Thyroid gland (tissue), 4 donors: ENCODE measurements around the gene MEMO1.
"Not testable (repeated sequence)": the region's sequence is repeated elsewhere in the genome, so short reads cannot be mapped to it uniquely, and the experiment has no call there.

Experiments used
- POLR2A ChIP-seq, 2 donors: fragments of 450-650 bp; IDR thresholded peaks; one replicate each; pipeline ENCODE4 v1.6.1; 2017; ENCODE audit warnings: antibody characterized with exemption in 2 of 2, mild to moderate bottlenecking in 2 of 2, moderate library complexity in 1 of 2
- TF ChIP-seq, protein P1 (sequence below), 6 experiments: fragments of 200-600 bp in 3 of 6; fragments of 450-650 bp in 3 of 6; sonication (generic) in 3 of 6; IDR thresholded peaks; one replicate each; pipeline ENCODE4 v1.5.1; 2016 to 2019; ENCODE audit warnings: antibody characterized with exemption in 6 of 6, mild to moderate bottlenecking in 2 of 6, inconsistent platforms in 1 of 6, moderate library complexity in 1 of 6

DNA sequence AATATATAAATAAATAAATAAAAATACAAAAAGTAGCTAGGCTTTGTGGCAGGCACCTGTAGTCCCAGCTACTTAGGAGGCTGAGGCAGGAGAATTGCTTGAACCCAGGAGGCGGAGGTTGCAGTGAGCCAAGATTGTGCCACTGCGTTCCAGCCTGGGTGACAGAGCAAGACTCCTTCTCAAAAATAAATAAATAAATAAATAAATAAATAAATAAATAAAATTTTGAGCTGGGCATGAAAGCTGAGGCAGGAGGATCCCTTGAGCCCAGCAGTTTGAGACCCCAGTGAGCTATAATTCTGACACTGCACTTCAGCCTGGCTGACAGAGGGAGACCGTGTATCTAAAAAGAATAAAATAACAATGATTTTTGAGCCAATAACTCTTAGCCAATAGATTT lies 43.8 kb upstream of the MEMO1 start:
- TF ChIP-seq, protein P1, sequence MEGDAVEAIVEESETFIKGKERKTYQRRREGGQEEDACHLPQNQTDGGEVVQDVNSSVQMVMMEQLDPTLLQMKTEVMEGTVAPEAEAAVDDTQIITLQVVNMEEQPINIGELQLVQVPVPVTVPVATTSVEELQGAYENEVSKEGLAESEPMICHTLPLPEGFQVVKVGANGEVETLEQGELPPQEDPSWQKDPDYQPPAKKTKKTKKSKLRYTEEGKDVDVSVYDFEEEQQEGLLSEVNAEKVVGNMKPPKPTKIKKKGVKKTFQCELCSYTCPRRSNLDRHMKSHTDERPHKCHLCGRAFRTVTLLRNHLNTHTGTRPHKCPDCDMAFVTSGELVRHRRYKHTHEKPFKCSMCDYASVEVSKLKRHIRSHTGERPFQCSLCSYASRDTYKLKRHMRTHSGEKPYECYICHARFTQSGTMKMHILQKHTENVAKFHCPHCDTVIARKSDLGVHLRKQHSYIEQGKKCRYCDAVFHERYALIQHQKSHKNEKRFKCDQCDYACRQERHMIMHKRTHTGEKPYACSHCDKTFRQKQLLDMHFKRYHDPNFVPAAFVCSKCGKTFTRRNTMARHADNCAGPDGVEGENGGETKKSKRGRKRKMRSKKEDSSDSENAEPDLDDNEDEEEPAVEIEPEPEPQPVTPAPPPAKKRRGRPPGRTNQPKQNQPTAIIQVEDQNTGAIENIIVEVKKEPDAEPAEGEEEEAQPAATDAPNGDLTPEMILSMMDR (IDR thresholded peaks at IDR 0.05), result not testable (repeated sequence)
- TF ChIP-seq POLR2A (IDR thresholded peaks at IDR 0.05), result not testable (repeated sequence)
